ENCODE results near the gene DPYSL5.

DNA sequence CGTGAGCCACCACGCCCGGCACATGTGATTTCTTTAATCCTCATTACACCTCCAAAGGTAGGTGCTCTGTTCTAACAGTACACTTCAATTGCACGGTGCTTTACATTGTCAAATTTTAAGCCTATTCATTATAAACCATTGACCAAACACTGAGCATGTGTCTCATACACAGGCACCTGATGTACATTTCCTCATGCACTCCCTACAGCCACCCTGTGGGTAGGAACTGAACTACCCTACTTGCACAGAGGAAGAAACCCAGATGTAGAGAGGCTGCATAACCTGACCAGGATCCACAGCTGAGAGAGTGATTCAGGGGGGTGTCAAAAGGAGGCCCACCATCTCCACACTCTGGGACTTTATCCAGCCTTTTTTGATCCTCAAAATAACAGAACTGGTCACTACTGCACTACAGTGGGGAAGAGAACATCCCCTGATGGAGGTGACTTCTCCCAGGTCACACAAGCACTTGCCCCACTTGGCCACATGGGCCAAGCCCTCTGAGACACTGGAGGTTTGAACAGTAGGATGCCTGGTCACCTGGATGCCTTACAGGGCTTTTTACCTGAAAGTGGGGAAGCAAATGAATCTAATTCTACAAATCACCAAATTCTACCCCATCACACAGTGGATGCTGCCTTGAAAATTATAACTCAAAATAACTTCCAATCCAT lies 6.9 kb upstream of the DPYSL5 start:
- TF ChIP-seq, protein P1, sequence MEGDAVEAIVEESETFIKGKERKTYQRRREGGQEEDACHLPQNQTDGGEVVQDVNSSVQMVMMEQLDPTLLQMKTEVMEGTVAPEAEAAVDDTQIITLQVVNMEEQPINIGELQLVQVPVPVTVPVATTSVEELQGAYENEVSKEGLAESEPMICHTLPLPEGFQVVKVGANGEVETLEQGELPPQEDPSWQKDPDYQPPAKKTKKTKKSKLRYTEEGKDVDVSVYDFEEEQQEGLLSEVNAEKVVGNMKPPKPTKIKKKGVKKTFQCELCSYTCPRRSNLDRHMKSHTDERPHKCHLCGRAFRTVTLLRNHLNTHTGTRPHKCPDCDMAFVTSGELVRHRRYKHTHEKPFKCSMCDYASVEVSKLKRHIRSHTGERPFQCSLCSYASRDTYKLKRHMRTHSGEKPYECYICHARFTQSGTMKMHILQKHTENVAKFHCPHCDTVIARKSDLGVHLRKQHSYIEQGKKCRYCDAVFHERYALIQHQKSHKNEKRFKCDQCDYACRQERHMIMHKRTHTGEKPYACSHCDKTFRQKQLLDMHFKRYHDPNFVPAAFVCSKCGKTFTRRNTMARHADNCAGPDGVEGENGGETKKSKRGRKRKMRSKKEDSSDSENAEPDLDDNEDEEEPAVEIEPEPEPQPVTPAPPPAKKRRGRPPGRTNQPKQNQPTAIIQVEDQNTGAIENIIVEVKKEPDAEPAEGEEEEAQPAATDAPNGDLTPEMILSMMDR (IDR thresholded peaks at IDR 0.05): no peak
- TF ChIP-seq EP300 (IDR thresholded peaks at IDR 0.05): no peak
